Fibroblast of skin of abdomen (primary cell): ENCODE results near the gene ERBIN.
"Not testable (repeated sequence)": the region's sequence is repeated elsewhere in the genome, so short reads cannot be mapped to it uniquely, and the experiment has no call there.

Experiments
- DNase-seq: peaks from one replicate; pipeline ENCODE4 v3.0.0-alpha.2; 2013

Gene ERBIN

DNA sequence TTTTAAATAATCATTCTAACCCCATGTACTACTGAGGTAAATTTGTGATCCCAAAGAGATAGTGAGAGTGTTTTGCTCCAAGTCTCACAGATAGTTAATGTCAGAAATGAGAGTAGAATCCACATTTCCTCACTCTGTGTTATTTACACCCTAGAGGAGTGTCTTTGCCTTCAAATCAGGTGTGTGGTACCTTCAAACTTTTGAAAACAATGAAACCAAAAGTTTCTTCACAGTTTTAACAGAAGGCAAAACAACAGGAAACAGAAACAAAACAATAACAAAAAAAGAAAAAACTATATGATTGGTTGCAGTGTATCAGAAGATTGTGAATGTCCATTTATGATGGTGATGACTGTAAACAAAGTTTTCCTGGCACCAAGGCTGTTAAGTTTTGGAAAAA is 85.9 kb downstream of the ERBIN start:
- DNase-seq: no peak

GRCh38 chr5:66013397-66013796 is 87.0 kb downstream of the ERBIN start:
- no peak for DNase-seq

GRCh38 chr5:66013906-66014305 is 87.5 kb downstream of the ERBIN start:
- DNase-seq: no peak

DNA sequence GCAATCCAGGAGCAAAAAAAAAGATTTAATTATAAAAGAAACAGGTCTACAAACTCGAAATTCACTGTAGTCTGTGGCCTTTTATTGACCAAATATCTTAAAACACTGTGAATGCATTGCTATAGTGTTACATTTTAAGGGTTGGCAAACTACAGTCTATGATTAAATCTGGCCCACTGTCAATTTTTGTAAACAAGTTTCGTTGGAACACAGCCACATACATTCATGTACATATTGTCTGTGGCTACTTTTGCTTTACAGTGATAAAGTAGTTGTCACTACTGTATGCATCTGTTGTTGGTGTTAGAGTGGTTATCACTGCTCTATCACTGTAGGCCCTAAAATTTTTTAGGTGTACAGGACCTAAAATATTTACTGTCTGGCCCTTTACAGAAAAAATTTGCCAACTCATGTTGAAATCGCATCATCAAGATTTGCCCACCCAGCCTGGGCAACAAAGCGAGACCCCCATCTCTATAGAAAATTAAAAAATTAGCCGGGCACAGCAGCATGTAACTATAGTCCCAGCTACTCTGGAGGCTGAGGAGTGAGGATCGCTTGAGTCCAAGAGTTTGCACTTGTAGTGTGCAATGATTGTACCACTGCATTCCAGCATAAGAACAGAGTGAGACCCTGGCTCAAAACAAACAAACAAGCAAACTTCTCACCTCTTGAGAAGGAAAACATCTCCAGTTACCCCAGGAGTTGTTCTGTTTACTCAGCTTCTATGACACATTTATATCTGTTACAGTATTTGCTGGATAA is 89.0 kb downstream of the ERBIN start:
- DNase-seq: peak; percentile 4

GRCh38 chr5:66021585-66021984 is 95.2 kb downstream of the ERBIN start:
- no peak for DNase-seq

GRCh38 chr5:66039296-66039695 is 112.9 kb downstream of the ERBIN start:
- no peak for DNase-seq

GRCh38 chr5:66039701-66040100 is 113.3 kb downstream of the ERBIN start:
- no peak for DNase-seq

- DNase-seq: no peak
These were observed 115.3 kb downstream of the ERBIN start for GRCh38 chr5:66041627-66042026.

DNA sequence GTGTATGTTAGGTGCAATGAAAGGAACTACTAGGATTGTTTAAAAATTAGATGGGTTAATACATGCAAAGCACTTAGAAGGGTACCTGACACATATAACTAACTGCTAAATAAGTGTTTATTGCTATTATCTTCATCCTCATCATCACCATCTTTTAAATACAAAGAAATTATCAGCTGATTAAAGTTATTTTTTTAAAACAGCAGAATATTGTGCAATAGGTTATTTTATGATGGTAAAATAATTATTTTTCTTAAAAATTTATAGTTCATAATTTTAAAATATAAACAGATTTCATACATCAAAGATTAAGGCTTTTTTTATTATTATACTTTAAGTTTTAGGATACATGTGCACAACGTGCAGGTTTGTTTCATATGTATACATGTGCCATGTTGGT is 130.9 kb downstream of the ERBIN start:
- DNase-seq: no peak

- DNase-seq: not testable (repeated sequence)
These were observed 134.9 kb downstream of the ERBIN start for GRCh38 chr5:66061320-66061719.

DNA sequence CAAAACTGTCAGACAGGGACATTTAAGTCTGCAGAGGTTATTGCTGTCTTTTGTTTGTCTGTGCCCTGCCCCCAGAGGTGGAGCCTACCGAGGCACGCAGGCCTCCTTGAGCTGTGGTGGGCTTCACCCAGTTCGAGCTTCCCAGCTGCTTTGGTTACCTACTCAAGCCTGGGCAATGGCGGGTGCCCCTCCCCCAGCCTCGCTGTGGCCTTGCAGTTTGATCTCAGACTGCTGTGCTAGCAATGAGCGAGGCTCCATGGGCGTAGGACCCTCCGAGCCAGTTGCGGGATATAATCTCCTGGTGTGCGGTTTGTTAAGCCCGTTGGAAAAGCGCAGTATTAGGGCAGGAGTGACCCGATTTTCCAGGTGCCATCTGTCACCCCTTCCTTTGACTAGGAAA is 136.7 kb downstream of the ERBIN start:
- DNase-seq: not testable (repeated sequence)

GRCh38 chr5:66066826-66067225 is 140.5 kb downstream of the ERBIN start:
- DNase-seq: no peak

GRCh38 chr5:66072031-66072430 is 145.7 kb downstream of the ERBIN start:
- no peak for DNase-seq

- no peak for DNase-seq
These were observed 148.5 kb downstream of the ERBIN start for GRCh38 chr5:66074901-66075300.

GRCh38 chr5:66080664-66081063 is 154.3 kb downstream of the ERBIN start:
- no peak for DNase-seq

DNA sequence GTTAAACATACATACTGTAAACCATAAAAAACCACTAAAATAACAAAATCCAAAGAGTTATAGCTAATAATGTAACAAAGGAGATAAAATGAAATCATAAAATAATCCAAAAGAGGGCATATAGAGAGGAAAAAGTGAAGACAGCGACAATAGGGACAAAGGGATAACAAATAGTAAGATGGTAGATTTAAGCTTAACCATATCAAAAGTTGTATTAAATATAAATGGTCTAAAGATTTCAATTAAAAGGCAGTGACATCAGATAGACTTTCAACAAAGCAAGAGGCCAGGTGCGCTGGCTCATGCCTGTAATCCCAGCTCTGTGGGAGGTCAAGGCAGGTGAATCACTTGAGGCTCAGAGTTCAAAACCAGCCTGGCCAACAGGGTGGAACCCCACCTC is 163.0 kb downstream of the ERBIN start:
- DNase-seq: no peak

GRCh38 chr5:66100851-66101250 is 174.5 kb downstream of the ERBIN start:
- DNase-seq: no peak

DNA sequence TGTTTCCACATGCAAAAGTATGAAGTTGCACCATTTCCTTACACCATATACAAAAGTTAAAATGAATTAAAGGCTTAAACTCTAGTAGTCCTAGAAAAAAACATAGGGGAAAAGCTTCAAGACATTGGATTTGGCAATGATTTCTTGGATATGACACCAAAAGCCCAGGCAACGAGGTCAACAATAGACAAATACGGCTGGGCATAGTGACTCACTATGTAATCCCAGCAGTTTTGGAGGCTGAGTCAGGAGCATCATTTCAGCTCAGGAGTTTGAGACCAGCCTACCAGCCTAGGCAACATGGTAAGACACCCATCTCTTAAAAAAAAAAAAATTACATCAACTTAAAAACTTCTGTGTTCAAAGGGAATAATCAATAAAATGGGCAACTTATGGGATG is 186.8 kb downstream of the ERBIN start:
- peak; percentile 46 for DNase-seq

DNA sequence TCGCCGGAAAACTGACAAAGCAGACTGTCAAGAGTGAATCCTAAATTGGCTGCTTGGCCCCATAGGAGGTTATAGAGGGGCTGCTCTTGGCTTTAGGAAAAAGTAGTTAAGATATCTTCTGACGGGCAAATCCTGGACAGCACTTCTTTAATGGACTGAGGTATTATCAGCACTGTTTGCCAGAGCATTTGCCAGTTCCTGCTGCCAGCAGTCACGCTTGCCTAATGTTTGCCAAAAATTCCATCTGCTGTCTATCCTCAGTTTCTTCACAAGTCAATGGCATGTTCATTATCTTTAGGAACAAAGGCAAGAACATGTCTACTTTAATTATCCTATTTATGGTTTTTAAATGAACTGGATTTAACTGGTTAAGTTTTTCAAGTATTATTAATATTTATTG is 191.9 kb downstream of the ERBIN start:
- DNase-seq: no peak

GRCh38 chr5:66122379-66123034 is 196.1 kb downstream of the ERBIN start:
- peak; percentile 42 for DNase-seq

- no peak for DNase-seq
These were observed 202.8 kb downstream of the ERBIN start for GRCh38 chr5:66129144-66129543.

GRCh38 chr5:66130493-66130892 is 204.1 kb downstream of the ERBIN start:
- DNase-seq: no peak
